GM23338 (cell line): ENCODE measurements around the gene ARHGAP27.

Experiments
- CTCF ChIP-seq, 2 experiments: fragments of 200-600 bp in 1 of 2; sonication (generic) in 1 of 2; conservative IDR thresholded peaks; 2 replicates each; pipeline versions ENCODE4 v1.5.1 to v1.6.1; 2016 to 2017; ENCODE audit warnings: antibody characterized with exemption in 2 of 2, low read depth in 2 of 2, mild to moderate bottlenecking in 2 of 2, moderate library complexity in 1 of 2
- REST ChIP-seq: IDR thresholded peaks from one replicate; pipeline ENCODE4 v1.6.1; 2018; ENCODE audit warnings: antibody characterized with exemption; ENCODE audit not compliant: unreplicated experiment

GRCh38 chr17:45426561-45426960, 6.1 kb downstream of the ARHGAP27 start:
- TF ChIP-seq REST (no peak), CTCF (conservative IDR thresholded peaks at IDR 0.05; ENCODE audit: low read depth in 2 of 2) (no peak)
